OCI-LY7 (cell line): ENCODE results near the gene SH3YL1. TPM values are rescaled to one million over a fixed set of nuclear protein-coding genes. Genes with fewer than 3 reads are reported as not detected.

ENCODE experiments used
- BruUV-seq: library from RNA; stranded (reverse); fragments of 400-500 nt; replicated peaks from 2 replicates; lab custom pipeline; 2021; lab: Mats Ljungman, UMichigan
- CTCF ChIA-PET: fragments of 300-600 bp; sonication (Branson Sonifier 250); formaldehyde crosslinking; loops from one replicate; lab custom pipeline; 2022; ENCODE audit warnings: antibody characterized with exemption; ENCODE audit not compliant: unreplicated experiment; lab: Charles Lee
- POLR2A ChIA-PET: fragments of 300-600 bp; sonication (Branson Sonifier 250); formaldehyde crosslinking; loops from one replicate; lab custom pipeline; 2022; ENCODE audit warnings: antibody characterized with exemption; lab: Charles Lee
- DNase-seq: peaks from one replicate; pipeline ENCODE4 v3.0.0-alpha.2; 2015; ENCODE audit warnings: low spot score
- H2AFZ ChIP-seq: fragments of 200-600 bp; sonication (generic), shearing (Covaris generic); 2 replicates; pipeline ENCODE4 v1.6.1; 2014; ENCODE audit warnings: mild to moderate bottlenecking, antibody characterized with exemption, low read length, moderate library complexity
- H3K27ac ChIP-seq: fragments of 200-600 bp; sonication (generic); 2 replicates; pipeline ENCODE4 v1.5.1; 2014; ENCODE audit warnings: mixed run types, low read depth, mild to moderate bottlenecking, moderate library complexity, low read length, inconsistent platforms; ENCODE audit not compliant: poor library complexity, severe bottlenecking
- H3K36me3 ChIP-seq: fragments of 200-600 bp; sonication (generic); 2 replicates; pipeline ENCODE4 v1.6.1; 2014; ENCODE audit warnings: mild to moderate bottlenecking, antibody characterized with exemption, low read length, moderate library complexity, mixed read lengths; ENCODE audit not compliant: insufficient read depth
- H3K4me1 ChIP-seq: fragments of 200-600 bp; sonication (generic); 2 replicates; pipeline ENCODE4 v1.5.1; 2014; ENCODE audit warnings: mild to moderate bottlenecking, low read length; ENCODE audit not compliant: insufficient read depth, poor library complexity, severe bottlenecking
- H3K4me2 ChIP-seq: fragments of 200-600 bp; sonication (generic); 2 replicates; pipeline ENCODE4 v1.6.1; 2014; ENCODE audit warnings: mild to moderate bottlenecking, low read length
- H3K4me3 ChIP-seq: fragments of 200-600 bp; sonication (generic); 2 replicates; pipeline ENCODE4 v1.5.1; 2014; ENCODE audit warnings: mild to moderate bottlenecking, low read depth, low read length; ENCODE audit not compliant: poor library complexity, severe bottlenecking
- H3K79me2 ChIP-seq: fragments of 200-600 bp; sonication (generic); 2 replicates; pipeline ENCODE4 v1.6.1; 2016; ENCODE audit warnings: low read depth, mild to moderate bottlenecking, low read length, moderate library complexity, mixed read lengths; ENCODE audit not compliant: insufficient read depth
- H3K9me2 ChIP-seq: fragments of 200-600 bp; sonication (generic); 2 replicates; pipeline ENCODE4 v1.6.1; 2016; ENCODE audit warnings: mild to moderate bottlenecking, low read length, mixed read lengths; ENCODE audit not compliant: insufficient read depth
- H3K9me3 ChIP-seq: fragments of 200-600 bp; sonication (generic); 2 replicates; pipeline ENCODE4 v1.6.1; 2014; ENCODE audit warnings: mild to moderate bottlenecking, mixed run types, low read length, mixed read lengths
- H4K20me1 ChIP-seq: fragments of 200-600 bp; sonication (generic); 2 replicates; pipeline ENCODE4 v1.6.1; 2014; ENCODE audit warnings: mild to moderate bottlenecking, antibody characterized with exemption, low read length, moderate library complexity, mixed read lengths; ENCODE audit not compliant: insufficient read depth
- CTCF ChIP-seq: fragments of 200-600 bp; sonication (generic); conservative IDR thresholded peaks from 2 replicates; pipeline ENCODE4 v1.5.1; 2014; ENCODE audit warnings: mild to moderate bottlenecking, antibody characterized with exemption, low read length, moderate library complexity, mixed read lengths
- EZH2phosphoT487 ChIP-seq: fragments of 200-600 bp; sonication (generic); IDR thresholded peaks from 2 replicates; pipeline ENCODE4 v1.6.1; 2018; ENCODE audit warnings: low read depth, borderline replicate concordance, mild to moderate bottlenecking, mixed run types, antibody characterized with exemption, low read length, moderate library complexity, mixed read lengths
- intact Hi-C: fragments of 100-400 bp; cut with micrococcal nuclease; formaldehyde crosslinking; loops from one replicate; pipeline ENCODE4 v1.10.0; 2022; ENCODE audit not compliant: unreplicated experiment
- total RNA-seq, 2 experiments: library from RNA; depleted of rRNA in 1 of 2; stranded (reverse); fragments of >200 nt in 1 of 2; shearing (Covaris generic) in 1 of 2; gene quantifications; 2 replicates each; pipeline ENCODE4 v1.2.3, GENCODE V29; 2014 to 2022

SH3YL1 gene
- total RNA-seq, 2 experiments from 2014 or later = 21.3 to 30.9 TPM

GRCh38 chr2:286774-287392 is 23.1 kb upstream of the SH3YL1 start:
- no peak for DNase-seq
- Histone ChIP-seq H3K79me2 (no peaks in the 10 kb centered on the region), H3K4me3 (no peak overlapping the region), H3K36me3 (peaks cover 18% of the 10 kb centered on the region), H3K4me2 (no peak overlapping the region), H2AFZ (no peak overlapping the region), H3K9me3 (no peaks in the 10 kb centered on the region), H3K27ac (no peak overlapping the region), H3K9me2 (no peaks in the 10 kb centered on the region), H4K20me1 (no peaks in the 10 kb centered on the region), H3K4me1 (no peaks in the 10 kb centered on the region)
- ChIA-PET POLR2A (interaction anchor here (0.6 to 1.6 kb wide), 2 partner anchors 11 to 157 kb away, joined by 3 to 4 read pairs; no protein-coding TSS in a partner anchor), CTCF (no interaction called here)
- BruUV-seq = no TSS peak
- intact Hi-C loops = no loop called here
- no peak for TF ChIP-seq EZH2phosphoT487
- TF ChIP-seq CTCF = no peak

GRCh38 chr2:286035-286434 is 22.2 kb upstream of the SH3YL1 start:
- TF ChIP-seq EZH2phosphoT487 = no peak
- no peak for TF ChIP-seq CTCF
- no peaks in the 10 kb centered on the region for H3K79me2 ChIP-seq
- CTCF ChIA-PET = no interaction called here
- H3K9me3 ChIP-seq = no peaks in the 10 kb centered on the region
- H3K27ac ChIP-seq = no peak overlapping the region
- no peak overlapping the region for H2AFZ ChIP-seq
- H3K4me1 ChIP-seq = no peaks in the 10 kb centered on the region
- H3K4me3 ChIP-seq = no peak overlapping the region
- intact Hi-C loops = no loop called here
- no peaks in the 10 kb centered on the region for H3K9me2 ChIP-seq
- POLR2A ChIA-PET = interaction anchor here (0.8 to 1.6 kb wide), 2 partner anchors 10 to 75 kb away, joined by 3 to 4 read pairs; no protein-coding TSS in a partner anchor
- H3K4me2 ChIP-seq = no peak overlapping the region
- H4K20me1 ChIP-seq = no peaks in the 10 kb centered on the region
- peaks cover 26% of the 10 kb centered on the region for H3K36me3 ChIP-seq
- no peak for DNase-seq
- no TSS peak for BruUV-seq

GRCh38 chr2:285531-285930 is 21.7 kb upstream of the SH3YL1 start:
- no peak overlapping the region for H2AFZ ChIP-seq
- H3K9me3 ChIP-seq = no peaks in the 10 kb centered on the region
- TF ChIP-seq EZH2phosphoT487 (no peak), CTCF (no peak)
- BruUV-seq = no TSS peak
- H3K4me1 ChIP-seq = no peaks in the 10 kb centered on the region
- H3K9me2 ChIP-seq = no peaks in the 10 kb centered on the region
- no peaks in the 10 kb centered on the region for H3K79me2 ChIP-seq
- H3K36me3 ChIP-seq = peaks cover 30% of the 10 kb centered on the region
- intact Hi-C loops = no loop called here
- no peak overlapping the region for H3K4me2 ChIP-seq
- POLR2A ChIA-PET = interaction anchor here (1.6 kb wide), 1 partner anchor 9 kb away, joined by 4 read pairs; no protein-coding TSS in a partner anchor
- CTCF ChIA-PET = no interaction called here
- H3K27ac ChIP-seq = no peak overlapping the region
- no peak overlapping the region for H3K4me3 ChIP-seq
- DNase-seq = no peak
- no peaks in the 10 kb centered on the region for H4K20me1 ChIP-seq
